SK-N-SH treated with all-trans-retinoic acid at 6 μM for 48 hours (cell line): ENCODE results near the gene AKR1C2.

ENCODE experiments used
- ATAC-seq: fragments of 200-7000 bp; cut with Tn5 transposase; 3 replicates; pipeline ENCODE4 v1.9.1; 2020; ENCODE audit warnings: mild to moderate bottlenecking, moderate library complexity
- BACH2 ChIP-seq: fragments of 250-450 bp; sonication (Bioruptor Pico); IDR thresholded peaks from 2 replicates; pipeline ENCODE4 v1.9.0; 2021; ENCODE audit warnings: mild to moderate bottlenecking, borderline replicate concordance
- CSDC2 ChIP-seq: fragments of 250-450 bp; sonication (Bioruptor Pico); IDR thresholded peaks from 2 replicates; pipeline ENCODE4 v1.5.0; 2020; ENCODE audit warnings: mild to moderate bottlenecking, moderate library complexity
- ESRRG ChIP-seq: fragments of 250-450 bp; sonication (Bioruptor Pico); IDR thresholded peaks from 2 replicates; pipeline ENCODE4 v1.6.1; 2021; ENCODE audit warnings: mild to moderate bottlenecking
- GLIS3 ChIP-seq: fragments of 250-450 bp; sonication (Bioruptor Pico); IDR thresholded peaks from 2 replicates; pipeline ENCODE4 v1.5.0; 2020; ENCODE audit warnings: mild to moderate bottlenecking, moderate library complexity
- ISL1 ChIP-seq: fragments of 250-450 bp; sonication (Bioruptor Pico); IDR thresholded peaks from 2 replicates; pipeline ENCODE4 v2.1.2; 2022; ENCODE audit warnings: mild to moderate bottlenecking, moderate library complexity
- OSR1 ChIP-seq: fragments of 250-450 bp; sonication (Bioruptor Pico); IDR thresholded peaks from 2 replicates; pipeline ENCODE4 v1.8.0; 2022; ENCODE audit warnings: moderate library complexity, mild to moderate bottlenecking, inconsistent platforms
- PPARA ChIP-seq: fragments of 250-450 bp; sonication (Bioruptor Pico); IDR thresholded peaks from 2 replicates; pipeline ENCODE4 v1.5.0; 2020; ENCODE audit warnings: mild to moderate bottlenecking, borderline replicate concordance
- RARB ChIP-seq: fragments of 250-450 bp; sonication (Bioruptor Pico); IDR thresholded peaks from 2 replicates; pipeline ENCODE4 v1.8.0; 2021; ENCODE audit warnings: mild to moderate bottlenecking, moderate library complexity
- SNAI2 ChIP-seq: fragments of 250-450 bp; sonication (Bioruptor Pico); IDR thresholded peaks from 2 replicates; pipeline ENCODE4 v1.5.0; 2020; ENCODE audit warnings: mild to moderate bottlenecking, moderate library complexity
- TCF4 ChIP-seq: fragments of 250-450 bp; sonication (Bioruptor Pico); IDR thresholded peaks from 2 replicates; pipeline ENCODE4 v1.8.0; 2021; ENCODE audit warnings: mild to moderate bottlenecking, moderate library complexity, borderline replicate concordance
- ZC3H10 ChIP-seq: fragments of 250-450 bp; sonication (Bioruptor Pico); IDR thresholded peaks from 2 replicates; pipeline ENCODE4 v1.5.1; 2021; ENCODE audit warnings: mild to moderate bottlenecking, moderate library complexity
- ZFP3 ChIP-seq: fragments of 250-450 bp; sonication (Bioruptor Pico); IDR thresholded peaks from 2 replicates; pipeline ENCODE4 v1.5.0; 2020; ENCODE audit warnings: mild to moderate bottlenecking, moderate library complexity
- ZFP30 ChIP-seq: fragments of 450-650 bp; formaldehyde crosslinking; IDR thresholded peaks from 2 replicates; pipeline ENCODE4 v1.5.0; 2022; ENCODE audit warnings: mild to moderate bottlenecking, moderate library complexity
- ZNF565 ChIP-seq: fragments of 450-650 bp; formaldehyde crosslinking; conservative IDR thresholded peaks from 2 replicates; pipeline ENCODE4 v1.5.0; 2020; ENCODE audit warnings: low read depth, mild to moderate bottlenecking, moderate library complexity
- ZNF70 ChIP-seq: fragments of 450-650 bp; formaldehyde crosslinking; IDR thresholded peaks from 2 replicates; pipeline ENCODE4 v1.5.0; 2020; ENCODE audit warnings: mild to moderate bottlenecking, moderate library complexity
- ZNF8 ChIP-seq: fragments of 450-650 bp; formaldehyde crosslinking; IDR thresholded peaks from 2 replicates; pipeline ENCODE4 v1.5.0; 2020; ENCODE audit warnings: mild to moderate bottlenecking, moderate library complexity
- TF ChIP-seq, protein P1 (sequence below): fragments of 250-450 bp; sonication (Bioruptor Pico); IDR thresholded peaks from 2 replicates; pipeline ENCODE4 v1.5.0; 2020; ENCODE audit warnings: mild to moderate bottlenecking, moderate library complexity
- TF ChIP-seq, protein P2 (sequence below): fragments of 250-450 bp; sonication (Bioruptor Pico); IDR thresholded peaks from 2 replicates; pipeline ENCODE4 v1.8.0; 2021; ENCODE audit warnings: low read depth, mild to moderate bottlenecking, moderate library complexity, borderline replicate concordance
- TF ChIP-seq, protein P3 (sequence below): fragments of 250-450 bp; sonication (Bioruptor Pico); IDR thresholded peaks from 2 replicates; pipeline ENCODE4 v1.5.1; 2021; ENCODE audit warnings: mild to moderate bottlenecking, moderate library complexity
- TF ChIP-seq, protein P4 (sequence below): fragments of 250-450 bp; sonication (Bioruptor Pico); IDR thresholded peaks from 2 replicates; pipeline ENCODE4 v1.8.0; 2020; ENCODE audit warnings: mild to moderate bottlenecking, moderate library complexity, borderline replicate concordance
- TF ChIP-seq, protein P5 (sequence below): fragments of 250-450 bp; sonication (Bioruptor Pico); IDR thresholded peaks from 2 replicates; pipeline ENCODE4 v1.5.1; 2020; ENCODE audit warnings: low read depth, mild to moderate bottlenecking, moderate library complexity

Gene AKR1C2

DNA sequence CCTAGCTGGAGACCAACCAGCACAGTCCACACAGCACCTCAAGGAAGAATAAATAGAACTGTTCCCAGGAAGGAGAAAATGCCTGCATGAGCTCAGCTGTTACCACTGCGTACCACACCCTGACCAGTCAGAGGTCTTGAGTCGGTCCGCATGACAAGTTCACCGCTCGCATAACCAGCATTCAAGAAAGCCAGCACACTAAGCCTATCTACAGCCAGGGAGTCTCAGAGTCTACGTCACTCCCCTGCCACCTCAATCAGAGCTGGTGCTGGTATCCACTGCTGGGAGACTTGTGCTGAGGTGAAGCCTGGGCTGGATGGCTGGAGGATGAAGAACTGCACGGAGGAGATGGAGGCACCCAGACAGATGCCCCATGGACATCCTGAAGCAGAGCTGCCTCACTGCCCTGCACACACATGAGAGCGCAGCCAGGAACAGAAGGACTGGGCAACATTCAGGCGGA is 20.9 kb downstream of the AKR1C2 start (continued):
- TF ChIP-seq, protein P1, sequence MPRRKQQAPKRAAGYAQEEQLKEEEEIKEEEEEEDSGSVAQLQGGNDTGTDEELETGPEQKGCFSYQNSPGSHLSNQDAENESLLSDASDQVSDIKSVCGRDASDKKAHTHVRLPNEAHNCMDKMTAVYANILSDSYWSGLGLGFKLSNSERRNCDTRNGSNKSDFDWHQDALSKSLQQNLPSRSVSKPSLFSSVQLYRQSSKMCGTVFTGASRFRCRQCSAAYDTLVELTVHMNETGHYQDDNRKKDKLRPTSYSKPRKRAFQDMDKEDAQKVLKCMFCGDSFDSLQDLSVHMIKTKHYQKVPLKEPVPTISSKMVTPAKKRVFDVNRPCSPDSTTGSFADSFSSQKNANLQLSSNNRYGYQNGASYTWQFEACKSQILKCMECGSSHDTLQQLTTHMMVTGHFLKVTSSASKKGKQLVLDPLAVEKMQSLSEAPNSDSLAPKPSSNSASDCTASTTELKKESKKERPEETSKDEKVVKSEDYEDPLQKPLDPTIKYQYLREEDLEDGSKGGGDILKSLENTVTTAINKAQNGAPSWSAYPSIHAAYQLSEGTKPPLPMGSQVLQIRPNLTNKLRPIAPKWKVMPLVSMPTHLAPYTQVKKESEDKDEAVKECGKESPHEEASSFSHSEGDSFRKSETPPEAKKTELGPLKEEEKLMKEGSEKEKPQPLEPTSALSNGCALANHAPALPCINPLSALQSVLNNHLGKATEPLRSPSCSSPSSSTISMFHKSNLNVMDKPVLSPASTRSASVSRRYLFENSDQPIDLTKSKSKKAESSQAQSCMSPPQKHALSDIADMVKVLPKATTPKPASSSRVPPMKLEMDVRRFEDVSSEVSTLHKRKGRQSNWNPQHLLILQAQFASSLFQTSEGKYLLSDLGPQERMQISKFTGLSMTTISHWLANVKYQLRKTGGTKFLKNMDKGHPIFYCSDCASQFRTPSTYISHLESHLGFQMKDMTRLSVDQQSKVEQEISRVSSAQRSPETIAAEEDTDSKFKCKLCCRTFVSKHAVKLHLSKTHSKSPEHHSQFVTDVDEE (CRISPR knock-in tag), result no peak
- TF ChIP-seq ESRRG, result no peak
- TF ChIP-seq CSDC2 (CRISPR knock-in tag), result no peak
- no peak for TF ChIP-seq ZNF70

DNA sequence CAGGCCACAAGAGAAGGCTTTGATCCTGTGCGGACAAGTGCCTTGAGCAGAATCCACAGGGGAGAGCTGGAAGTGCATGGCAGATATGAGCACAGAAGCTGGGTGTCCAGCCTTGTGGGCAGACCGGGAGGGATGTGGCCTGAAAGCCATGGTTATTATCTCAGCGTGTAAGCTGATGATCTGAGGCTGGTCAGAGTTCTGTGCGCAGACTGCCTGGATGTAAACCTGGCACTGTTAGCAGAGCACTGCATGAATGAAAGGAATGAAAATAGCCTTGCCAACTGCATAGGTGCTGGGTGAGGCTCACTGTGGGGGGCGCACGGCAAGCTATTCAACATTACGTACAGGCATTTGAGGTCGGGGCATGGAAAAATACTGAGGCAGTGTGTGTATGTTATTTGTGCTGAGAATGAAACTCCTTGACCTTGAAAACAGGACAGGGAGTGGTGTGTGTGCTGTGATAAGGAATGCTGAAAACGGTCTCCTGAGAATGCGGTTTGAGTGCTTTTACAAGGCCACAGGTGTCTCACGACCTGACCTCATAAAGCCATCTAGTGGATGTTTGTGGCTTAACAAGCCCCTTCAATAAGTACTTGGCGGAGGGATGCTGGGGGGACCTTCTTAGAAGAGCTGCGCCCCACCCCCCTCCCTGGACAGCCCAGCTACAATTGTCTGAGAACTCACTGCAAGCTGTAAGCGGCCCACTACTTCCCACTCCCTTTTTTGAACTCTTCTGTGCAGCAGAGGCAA is 21.8 kb downstream of the AKR1C2 start:
- no peak for TF ChIP-seq PPARA (CRISPR knock-in tag)
- TF ChIP-seq BACH2 (CRISPR knock-in tag), result no peak
- no peak for TF ChIP-seq ESRRG
- no peak for TF ChIP-seq SNAI2 (CRISPR knock-in tag)
- TF ChIP-seq, protein P2, sequence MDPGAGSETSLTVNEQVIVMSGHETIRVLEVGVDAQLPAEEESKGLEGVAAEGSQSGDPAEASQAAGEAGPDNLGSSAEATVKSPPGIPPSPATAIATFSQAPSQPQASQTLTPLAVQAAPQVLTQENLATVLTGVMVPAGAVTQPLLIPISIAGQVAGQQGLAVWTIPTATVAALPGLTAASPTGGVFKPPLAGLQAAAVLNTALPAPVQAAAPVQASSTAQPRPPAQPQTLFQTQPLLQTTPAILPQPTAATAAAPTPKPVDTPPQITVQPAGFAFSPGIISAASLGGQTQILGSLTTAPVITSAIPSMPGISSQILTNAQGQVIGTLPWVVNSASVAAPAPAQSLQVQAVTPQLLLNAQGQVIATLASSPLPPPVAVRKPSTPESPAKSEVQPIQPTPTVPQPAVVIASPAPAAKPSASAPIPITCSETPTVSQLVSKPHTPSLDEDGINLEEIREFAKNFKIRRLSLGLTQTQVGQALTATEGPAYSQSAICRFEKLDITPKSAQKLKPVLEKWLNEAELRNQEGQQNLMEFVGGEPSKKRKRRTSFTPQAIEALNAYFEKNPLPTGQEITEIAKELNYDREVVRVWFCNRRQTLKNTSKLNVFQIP, result no peak
- TF ChIP-seq OSR1 (CRISPR knock-in tag), result no peak
- TF ChIP-seq ZNF70, result no peak
- TF ChIP-seq ZFP30 (CRISPR knock-in tag), result no peak
- TF ChIP-seq, protein P3, sequence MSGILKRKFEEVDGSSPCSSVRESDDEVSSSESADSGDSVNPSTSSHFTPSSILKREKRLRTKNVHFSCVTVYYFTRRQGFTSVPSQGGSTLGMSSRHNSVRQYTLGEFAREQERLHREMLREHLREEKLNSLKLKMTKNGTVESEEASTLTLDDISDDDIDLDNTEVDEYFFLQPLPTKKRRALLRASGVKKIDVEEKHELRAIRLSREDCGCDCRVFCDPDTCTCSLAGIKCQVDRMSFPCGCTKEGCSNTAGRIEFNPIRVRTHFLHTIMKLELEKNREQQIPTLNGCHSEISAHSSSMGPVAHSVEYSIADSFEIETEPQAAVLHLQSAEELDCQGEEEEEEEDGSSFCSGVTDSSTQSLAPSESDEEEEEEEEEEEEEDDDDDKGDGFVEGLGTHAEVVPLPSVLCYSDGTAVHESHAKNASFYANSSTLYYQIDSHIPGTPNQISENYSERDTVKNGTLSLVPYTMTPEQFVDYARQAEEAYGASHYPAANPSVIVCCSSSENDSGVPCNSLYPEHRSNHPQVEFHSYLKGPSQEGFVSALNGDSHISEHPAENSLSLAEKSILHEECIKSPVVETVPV (CRISPR knock-in tag), result no peak
- no peak for TF ChIP-seq ZNF565 (CRISPR knock-in tag)
- no peak for TF ChIP-seq GLIS3 (CRISPR knock-in tag)

DNA sequence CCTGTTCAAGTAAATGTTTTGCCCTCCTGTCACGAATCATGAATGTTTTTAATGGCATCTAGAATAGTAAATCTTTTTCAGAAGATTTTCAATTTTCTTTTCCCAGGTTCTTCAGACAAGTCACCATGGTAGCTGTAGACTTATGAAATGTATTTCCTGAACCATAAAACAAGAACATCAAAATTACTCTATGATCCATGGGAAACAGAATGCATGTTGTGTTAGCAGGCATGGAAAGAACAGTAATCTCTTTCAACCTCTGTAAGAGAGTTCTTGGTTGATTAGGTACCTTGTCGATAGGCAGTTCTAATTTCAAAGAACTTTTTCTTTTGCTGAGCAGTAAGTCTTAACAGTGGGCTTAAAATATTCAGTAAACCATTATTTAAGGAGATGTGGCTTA is 22.9 kb downstream of the AKR1C2 start:
- ATAC-seq, result no peak
- TF ChIP-seq, protein P4, sequence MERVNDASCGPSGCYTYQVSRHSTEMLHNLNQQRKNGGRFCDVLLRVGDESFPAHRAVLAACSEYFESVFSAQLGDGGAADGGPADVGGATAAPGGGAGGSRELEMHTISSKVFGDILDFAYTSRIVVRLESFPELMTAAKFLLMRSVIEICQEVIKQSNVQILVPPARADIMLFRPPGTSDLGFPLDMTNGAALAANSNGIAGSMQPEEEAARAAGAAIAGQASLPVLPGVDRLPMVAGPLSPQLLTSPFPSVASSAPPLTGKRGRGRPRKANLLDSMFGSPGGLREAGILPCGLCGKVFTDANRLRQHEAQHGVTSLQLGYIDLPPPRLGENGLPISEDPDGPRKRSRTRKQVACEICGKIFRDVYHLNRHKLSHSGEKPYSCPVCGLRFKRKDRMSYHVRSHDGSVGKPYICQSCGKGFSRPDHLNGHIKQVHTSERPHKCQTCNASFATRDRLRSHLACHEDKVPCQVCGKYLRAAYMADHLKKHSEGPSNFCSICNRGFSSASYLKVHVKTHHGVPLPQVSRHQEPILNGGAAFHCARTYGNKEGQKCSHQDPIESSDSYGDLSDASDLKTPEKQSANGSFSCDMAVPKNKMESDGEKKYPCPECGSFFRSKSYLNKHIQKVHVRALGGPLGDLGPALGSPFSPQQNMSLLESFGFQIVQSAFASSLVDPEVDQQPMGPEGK, result no peak
- TF ChIP-seq ISL1 (CRISPR knock-in tag), result no peak
- no peak for TF ChIP-seq BACH2 (CRISPR knock-in tag)
- TF ChIP-seq, protein P3 (CRISPR knock-in tag), result no peak
- TF ChIP-seq ESRRG, result no peak
- no peak for TF ChIP-seq SNAI2 (CRISPR knock-in tag)
- TF ChIP-seq GLIS3 (CRISPR knock-in tag), result no peak
- TF ChIP-seq RARB (CRISPR knock-in tag), result no peak
- no peak for TF ChIP-seq ZFP30 (CRISPR knock-in tag)
- no peak for TF ChIP-seq ZNF8 (CRISPR knock-in tag)
- TF ChIP-seq TCF4 (CRISPR knock-in tag), result no peak
- no peak for TF ChIP-seq ZC3H10

More for the DNA sequence above, 21.8 kb downstream of the AKR1C2 start:
- ATAC-seq, result 0 out of 3 replicates have a peak, but pooled peaks have one; percentile 19

DNA sequence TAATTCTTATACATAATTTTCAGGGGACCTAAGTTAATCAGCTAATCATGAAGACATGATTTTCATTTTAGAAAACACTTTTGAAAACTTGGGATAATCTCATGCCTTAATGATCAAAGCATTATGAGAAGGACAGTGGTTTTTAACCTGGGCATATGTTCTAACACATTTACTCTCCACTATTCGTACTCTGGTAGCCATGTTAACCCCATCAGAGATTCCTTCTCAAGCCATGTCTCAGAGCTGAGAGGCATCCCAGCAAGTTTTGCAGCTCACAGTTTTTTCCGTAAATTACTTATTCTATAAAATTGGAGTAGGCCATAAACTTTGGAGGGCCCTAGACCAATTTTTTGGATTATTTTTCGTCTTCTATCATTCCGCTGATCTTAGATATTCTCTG is 24.8 kb downstream of the AKR1C2 start:
- TF ChIP-seq ZFP3 (CRISPR knock-in tag) (no peak), ZNF565 (CRISPR knock-in tag) (no peak), ZNF8 (CRISPR knock-in tag) (no peak), GLIS3 (CRISPR knock-in tag) (no peak), ZC3H10 (no peak), ZNF70 (no peak)
- TF ChIP-seq, protein P2, result no peak
- TF ChIP-seq, protein P5, sequence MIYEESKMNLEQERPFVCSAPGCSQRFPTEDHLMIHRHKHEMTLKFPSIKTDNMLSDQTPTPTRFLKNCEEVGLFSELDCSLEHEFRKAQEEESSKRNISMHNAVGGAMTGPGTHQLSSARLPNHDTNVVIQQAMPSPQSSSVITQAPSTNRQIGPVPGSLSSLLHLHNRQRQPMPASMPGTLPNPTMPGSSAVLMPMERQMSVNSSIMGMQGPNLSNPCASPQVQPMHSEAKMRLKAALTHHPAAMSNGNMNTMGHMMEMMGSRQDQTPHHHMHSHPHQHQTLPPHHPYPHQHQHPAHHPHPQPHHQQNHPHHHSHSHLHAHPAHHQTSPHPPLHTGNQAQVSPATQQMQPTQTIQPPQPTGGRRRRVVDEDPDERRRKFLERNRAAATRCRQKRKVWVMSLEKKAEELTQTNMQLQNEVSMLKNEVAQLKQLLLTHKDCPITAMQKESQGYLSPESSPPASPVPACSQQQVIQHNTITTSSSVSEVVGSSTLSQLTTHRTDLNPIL (CRISPR knock-in tag), result no peak
- TF ChIP-seq, protein P4, result no peak
- ATAC-seq, result no peak
